HEK293 (cell line): Measurements from ENCODE around the gene TEX261.

Source experiments
- CTCF ChIA-PET: fragments of 350-600 bp; formaldehyde crosslinking; extraction: SDS; loops from one replicate; lab custom pipeline; 2021; ENCODE audit warnings: antibody characterized with exemption; lab: Yijun Ruan, JAX
- POLR2A ChIA-PET: fragments of 300-600 bp; formaldehyde crosslinking; extraction: SDS; loops from one replicate; lab custom pipeline; 2020; ENCODE audit warnings: antibody characterized with exemption, inconsistent platforms; lab: Yijun Ruan, JAX
- H3K27ac ChIP-seq: fragments of 200-500 bp; sonication (Bioruptor generic); 2 replicates; pipeline ENCODE4 v1.5.1; 2014; ENCODE audit warnings: low read depth, low read length, control low read depth, inconsistent platforms; ENCODE audit errors: extremely low read depth
- H3K36me3 ChIP-seq, 2 experiments: fragments of 200-500 bp in 1 of 2; sonication (Bioruptor generic) in 1 of 2; 1 replicate in 1 of 2; 2 replicates in 1 of 2; pipeline ENCODE4 v1.5.1; 2014 to 2017; ENCODE audit warnings: inconsistent platforms in 2 of 2, low read length in 2 of 2; ENCODE audit not compliant: control insufficient read depth in 2 of 2, insufficient read depth in 1 of 2
- H3K4me1 ChIP-seq: fragments of 200-500 bp; sonication (Bioruptor generic); 2 replicates; pipeline ENCODE4 v1.5.1; 2014; ENCODE audit warnings: mild to moderate bottlenecking, low read length, inconsistent platforms; ENCODE audit not compliant: control insufficient read depth, insufficient read depth
- H3K4me3 ChIP-seq: 2 replicates; pipeline ENCODE4 v1.5.1; 2011; ENCODE audit warnings: low read depth, mild to moderate bottlenecking, control low read depth, low read length, moderate library complexity
- H3K9me3 ChIP-seq: fragments of 200-500 bp; sonication (Bioruptor generic); 2 replicates; pipeline ENCODE4 v1.5.1; 2014; ENCODE audit warnings: low read depth, low read length, inconsistent platforms; ENCODE audit not compliant: control insufficient read depth, insufficient read depth
- MEIS1 ChIP-seq: sonication (generic); formaldehyde crosslinking; IDR thresholded peaks from 2 replicates; pipeline ENCODE4 v1.8.1; 2022; ENCODE audit warnings: missing genetic modification reagents, mild to moderate bottlenecking, borderline replicate concordance
- MYNN ChIP-seq: fragments of 450-650 bp; formaldehyde crosslinking; IDR thresholded peaks from 2 replicates; pipeline ENCODE4 v1.5.1; 2016; ENCODE audit warnings: missing biosample characterization, missing genetic modification characterization, borderline replicate concordance
- OSR2 ChIP-seq: fragments of 450-650 bp; formaldehyde crosslinking; IDR thresholded peaks from 2 replicates; pipeline ENCODE4 v1.5.1; 2016; ENCODE audit warnings: missing biosample characterization, missing genetic modification characterization
- PRDM4 ChIP-seq: fragments of 450-650 bp; formaldehyde crosslinking; IDR thresholded peaks from 2 replicates; pipeline ENCODE4 v1.5.1; 2017; ENCODE audit warnings: missing biosample characterization, missing genetic modification characterization
- SETDB1 ChIP-seq: IDR thresholded peaks from one replicate; pipeline ENCODE4 v1.6.1; 2017; ENCODE audit warnings: mild to moderate bottlenecking, low read length, moderate library complexity, mixed read lengths; ENCODE audit not compliant: insufficient read length
- ZBTB49 ChIP-seq: fragments of 450-650 bp; formaldehyde crosslinking; IDR thresholded peaks from 2 replicates; pipeline ENCODE4 v1.5.1; 2016; ENCODE audit warnings: missing biosample characterization, missing genetic modification characterization, low read depth
- ZNF155 ChIP-seq: fragments of 450-650 bp; formaldehyde crosslinking; IDR thresholded peaks from 2 replicates; pipeline ENCODE4 v1.5.1; 2016; ENCODE audit warnings: missing biosample characterization, missing genetic modification characterization
- ZNF2 ChIP-seq: fragments of 450-650 bp; formaldehyde crosslinking; IDR thresholded peaks from 2 replicates; pipeline ENCODE4 v1.5.1; 2016; ENCODE audit warnings: missing biosample characterization, missing genetic modification characterization
- ZNF274 ChIP-seq, 2 experiments: fragments of 200-500 bp in 1 of 2; fragments of 450-650 bp in 1 of 2; sonication (Bioruptor generic) in 1 of 2; formaldehyde crosslinking in 1 of 2; IDR thresholded peaks; 2 replicates each; pipeline versions ENCODE4 v1.5.1 to v1.6.1; 2014 to 2016; ENCODE audit warnings: borderline replicate concordance in 1 of 2, inconsistent platforms in 1 of 2, low read length in 1 of 2, missing biosample characterization in 1 of 2, missing genetic modification characterization in 1 of 2
- ZNF335 ChIP-seq: fragments of 450-650 bp; formaldehyde crosslinking; conservative IDR thresholded peaks from 2 replicates; pipeline ENCODE4 v1.5.1; 2016; ENCODE audit warnings: missing biosample characterization, missing genetic modification characterization
- ZNF610 ChIP-seq: fragments of 450-650 bp; formaldehyde crosslinking; IDR thresholded peaks from 2 replicates; pipeline ENCODE4 v1.5.1; 2016; ENCODE audit warnings: missing biosample characterization, missing genetic modification characterization, borderline replicate concordance
- ZSCAN18 ChIP-seq: fragments of 450-650 bp; formaldehyde crosslinking; IDR thresholded peaks from 2 replicates; pipeline ENCODE4 v1.5.1; 2016; ENCODE audit warnings: missing biosample characterization, missing genetic modification characterization
- TF ChIP-seq, protein P1 (sequence below): fragments of 450-650 bp; formaldehyde crosslinking; IDR thresholded peaks from 2 replicates; pipeline ENCODE4 v1.5.1; 2016; ENCODE audit warnings: missing biosample characterization, missing genetic modification characterization, borderline replicate concordance
- TF ChIP-seq, protein P2 (sequence below): fragments of 450-650 bp; formaldehyde crosslinking; IDR thresholded peaks from 2 replicates; pipeline ENCODE4 v1.5.1; 2016; ENCODE audit warnings: missing biosample characterization, missing genetic modification characterization

TEX261 gene

GRCh38 chr2:71003966-71004755 is 9.5 kb upstream of the TEX261 start:
- H3K9me3 ChIP-seq = no peaks in the 10 kb centered on the region
- H3K27ac ChIP-seq = no peak overlapping the region
- CTCF ChIA-PET = interaction anchor here (0.5 to 1.0 kb wide), 3 partner anchors 9 to 860 kb away, joined by 3 read pairs; no protein-coding TSS in a partner anchor
- TF ChIP-seq OSR2 (tag by site-specific recombination) (no peak), ZNF155 (tag by site-specific recombination) (no peak)
- no peaks in the 10 kb centered on the region for H3K4me1 ChIP-seq
- H3K36me3 ChIP-seq = no peaks in the 10 kb centered on the region
- no peak overlapping the region for H3K4me3 ChIP-seq
- POLR2A ChIA-PET = interaction anchor here (1.3 kb wide), 1 partner anchor 64 kb away, joined by 3 read pairs; no protein-coding TSS in a partner anchor

GRCh38 chr2:71003396-71003795 is 8.7 kb upstream of the TEX261 start:
- H3K4me3 ChIP-seq = no peak overlapping the region
- H3K36me3 ChIP-seq = no peaks in the 10 kb centered on the region
- H3K9me3 ChIP-seq = no peaks in the 10 kb centered on the region
- TF ChIP-seq ZNF610 (tag by site-specific recombination) (no peak), ZBTB49 (tag by site-specific recombination) (no peak), MEIS1 (CRISPR knock-in tag) (no peak), ZNF335 (tag by site-specific recombination) (no peak), ZNF274 (IDR thresholded peaks at IDR 0.05; ENCODE audit: low read length) (no peak), ZNF274 (tag by site-specific recombination; IDR thresholded peaks at IDR 0.05; ENCODE audit: borderline replicate concordance) (no peak), ZSCAN18 (no peak), SETDB1 (no peak), ZNF2 (tag by site-specific recombination) (no peak), MYNN (tag by site-specific recombination) (no peak), PRDM4 (tag by site-specific recombination) (no peak)
- TF ChIP-seq, protein P1, sequence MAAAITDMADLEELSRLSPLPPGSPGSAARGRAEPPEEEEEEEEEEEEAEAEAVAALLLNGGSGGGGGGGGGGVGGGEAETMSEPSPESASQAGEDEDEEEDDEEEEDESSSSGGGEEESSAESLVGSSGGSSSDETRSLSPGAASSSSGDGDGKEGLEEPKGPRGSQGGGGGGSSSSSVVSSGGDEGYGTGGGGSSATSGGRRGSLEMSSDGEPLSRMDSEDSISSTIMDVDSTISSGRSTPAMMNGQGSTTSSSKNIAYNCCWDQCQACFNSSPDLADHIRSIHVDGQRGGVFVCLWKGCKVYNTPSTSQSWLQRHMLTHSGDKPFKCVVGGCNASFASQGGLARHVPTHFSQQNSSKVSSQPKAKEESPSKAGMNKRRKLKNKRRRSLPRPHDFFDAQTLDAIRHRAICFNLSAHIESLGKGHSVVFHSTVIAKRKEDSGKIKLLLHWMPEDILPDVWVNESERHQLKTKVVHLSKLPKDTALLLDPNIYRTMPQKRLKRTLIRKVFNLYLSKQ (tag by site-specific recombination) = no peak
- TF ChIP-seq, protein P2, sequence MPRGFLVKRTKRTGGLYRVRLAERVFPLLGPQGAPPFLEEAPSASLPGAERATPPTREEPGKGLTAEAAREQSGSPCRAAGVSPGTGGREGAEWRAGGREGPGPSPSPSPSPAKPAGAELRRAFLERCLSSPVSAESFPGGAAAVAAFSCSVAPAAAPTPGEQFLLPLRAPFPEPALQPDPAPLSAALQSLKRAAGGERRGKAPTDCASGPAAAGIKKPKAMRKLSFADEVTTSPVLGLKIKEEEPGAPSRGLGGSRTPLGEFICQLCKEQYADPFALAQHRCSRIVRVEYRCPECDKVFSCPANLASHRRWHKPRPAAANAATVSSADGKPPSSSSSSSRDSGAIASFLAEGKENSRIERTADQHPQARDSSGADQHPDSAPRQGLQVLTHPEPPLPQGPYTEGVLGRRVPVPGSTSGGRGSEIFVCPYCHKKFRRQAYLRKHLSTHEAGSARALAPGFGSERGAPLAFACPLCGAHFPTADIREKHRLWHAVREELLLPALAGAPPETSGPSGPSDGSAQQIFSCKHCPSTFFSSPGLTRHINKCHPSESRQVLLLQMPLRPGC = no peak
- ChIA-PET CTCF (interaction anchor here (0.5 kb wide), 1 partner anchor 547 kb away, joined by 3 read pairs; no protein-coding TSS in a partner anchor), POLR2A (no interaction called here)
- no peaks in the 10 kb centered on the region for H3K4me1 ChIP-seq
- H3K27ac ChIP-seq = no peak overlapping the region
